Lung microvascular endothelial cell (primary cell): ENCODE results near the gene TSPAN14. TPM values are rescaled to one million over a fixed set of nuclear protein-coding genes. Genes with fewer than 3 reads are reported as not detected.

Source experiments
- DNase-seq, 2 donors: peaks; one replicate each; pipeline versions ENCODE4 v3.0.0 to v3.0.0-alpha.2; 2010; ENCODE audit warnings: low read depth in 2 of 2
- total RNA-seq: library from RNA; depleted of rRNA; stranded (reverse); fragments of >200 nt; gene quantifications from 2 replicates; pipeline ENCODE4 v1.2.1, GENCODE V29; 2014

The TSPAN14 gene
- total RNA-seq, 1 donor from 2014 or later = 60.9 TPM

GRCh38 chr10:80502621-80503583 lies 48.8 kb downstream of the TSPAN14 start:
- DNase-seq = peak in 1 of 2 donors; percentile 37

DNA sequence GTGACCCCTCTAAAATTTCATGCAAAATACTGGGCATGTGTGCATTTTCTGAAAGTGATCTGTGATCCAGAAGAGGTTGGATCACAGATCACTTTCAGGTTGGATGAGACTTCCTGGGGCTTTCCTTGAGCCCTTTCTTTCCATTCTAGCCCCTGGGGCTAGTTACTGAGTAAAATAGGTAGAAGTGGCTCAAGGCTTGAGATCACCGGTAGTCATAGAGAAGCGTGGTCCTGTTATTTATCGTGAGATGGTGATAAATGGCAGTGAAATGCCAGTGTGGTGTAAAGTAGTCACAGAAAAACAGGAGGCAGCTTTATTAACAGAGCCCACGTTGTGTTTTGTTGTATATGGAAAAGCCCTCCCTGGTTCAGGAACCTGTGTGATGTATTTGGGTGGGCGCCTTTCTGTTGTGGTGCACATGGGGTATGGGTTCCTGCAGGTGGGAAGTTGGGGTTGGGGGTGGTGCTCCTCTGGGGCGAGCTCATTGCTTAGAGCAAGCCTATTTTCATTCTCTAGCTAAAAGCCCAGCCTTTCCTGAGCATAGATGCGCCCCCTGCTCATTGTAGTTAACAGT lies 49.6 kb downstream of the TSPAN14 start:
- no peak for DNase-seq

DNA sequence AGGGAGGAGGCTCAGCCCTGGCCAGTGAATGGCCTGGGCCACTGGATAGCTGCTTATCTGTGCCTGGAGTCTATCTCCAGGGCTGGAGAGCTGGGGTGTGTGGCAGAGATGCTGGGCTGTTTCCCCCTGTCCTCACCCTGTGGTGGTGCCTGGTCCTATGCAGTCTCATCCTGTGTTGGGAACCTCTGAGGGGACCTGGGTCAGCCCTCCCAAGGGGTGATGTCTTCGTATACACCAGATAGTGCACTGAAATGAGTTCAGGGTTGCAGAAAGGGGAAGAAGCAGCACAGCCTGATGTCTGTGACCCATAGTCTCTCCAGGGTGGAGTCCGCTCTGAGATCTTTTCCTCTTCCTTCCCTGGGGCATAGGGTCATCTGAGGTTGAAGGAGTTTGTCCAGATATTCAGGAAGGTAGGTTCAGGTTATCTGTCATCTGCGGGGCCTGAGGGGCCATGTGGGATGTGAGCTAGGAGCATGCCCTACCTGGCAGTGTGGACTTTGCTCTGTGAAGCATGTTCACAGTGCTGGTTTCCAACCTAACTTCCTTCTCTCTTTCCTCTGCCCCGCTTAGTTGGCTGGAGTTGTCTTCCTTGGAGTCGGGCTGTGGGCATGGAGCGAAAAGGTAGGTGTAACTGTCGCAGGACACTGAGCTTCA lies 50.2 kb downstream of the TSPAN14 start:
- no peak for DNase-seq

DNA sequence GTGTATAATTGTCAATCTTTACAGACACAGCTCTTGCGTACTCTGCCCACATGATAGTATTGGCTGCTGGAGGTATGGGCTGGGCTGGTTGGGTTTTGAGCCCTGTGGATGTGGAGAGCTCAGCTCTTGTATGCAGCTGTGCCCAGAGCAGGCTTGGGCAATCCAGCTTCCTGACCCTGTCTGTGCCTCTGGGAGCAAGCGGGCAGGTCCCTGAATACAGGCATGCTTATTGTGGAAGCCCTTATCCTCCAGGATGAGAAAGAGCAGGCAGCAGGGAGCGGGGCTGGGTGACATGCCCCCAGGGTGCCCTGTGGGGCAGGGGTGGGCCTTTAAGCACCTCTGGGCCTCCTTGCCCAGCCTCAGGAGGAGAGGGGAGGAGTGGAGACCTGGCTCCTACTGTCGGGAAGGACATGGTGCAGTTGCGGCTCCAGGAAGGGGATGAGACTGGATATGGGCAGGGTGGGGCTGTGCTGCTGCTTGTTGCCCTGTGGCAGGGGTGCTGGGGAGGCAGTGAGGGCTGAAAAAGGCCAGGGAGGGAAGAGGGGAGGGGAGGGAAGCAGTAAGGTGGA lies 50.9 kb downstream of the TSPAN14 start:
- DNase-seq = no peak

- DNase-seq = peak in 1 of 2 donors; percentile 76
These were observed 52.1 kb downstream of the TSPAN14 start for GRCh38 chr10:80506189-80506575.

GRCh38 chr10:80506836-80507487 lies 52.9 kb downstream of the TSPAN14 start:
- no peak for DNase-seq

DNA sequence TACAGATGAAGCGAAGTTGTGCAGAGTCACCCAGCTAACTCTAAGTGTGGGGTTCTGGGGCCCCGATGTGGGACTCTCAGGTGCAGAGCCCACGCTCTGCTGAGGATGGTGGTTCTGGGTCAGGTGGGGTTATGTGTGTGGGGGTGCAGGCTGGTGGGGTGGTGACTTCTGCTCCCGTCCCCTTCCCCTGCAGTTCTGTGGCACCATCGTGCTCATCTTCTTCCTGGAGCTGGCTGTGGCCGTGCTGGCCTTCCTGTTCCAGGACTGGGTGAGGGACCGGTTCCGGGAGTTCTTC lies 54.9 kb downstream of the TSPAN14 start:
- DNase-seq = no peak

GRCh38 chr10:80509403-80510161 lies 55.5 kb downstream of the TSPAN14 start:
- DNase-seq = peak; percentile 83 to 99

- no peak for DNase-seq
These were observed 58.0 kb downstream of the TSPAN14 start for GRCh38 chr10:80512031-80512526.

DNA sequence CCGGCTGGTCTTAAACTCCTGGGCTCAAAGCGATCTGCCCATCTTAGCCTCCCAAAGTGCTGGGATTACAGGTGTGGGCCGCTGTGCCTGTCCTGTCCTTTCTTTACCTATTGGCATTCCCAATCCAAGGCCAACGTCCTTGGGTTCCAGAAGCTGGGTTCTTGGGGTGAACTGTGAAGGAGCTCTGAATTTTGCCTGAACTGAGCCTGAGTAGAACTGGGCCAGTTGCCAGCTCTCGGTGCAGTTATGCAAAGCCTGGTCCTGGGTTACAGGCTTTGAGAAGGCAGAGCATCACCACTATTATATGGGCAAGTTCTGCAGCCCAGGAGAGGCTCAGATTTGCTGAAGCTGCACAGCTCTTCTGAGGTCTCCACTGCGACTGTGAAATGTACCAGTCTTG lies 59.0 kb downstream of the TSPAN14 start:
- no peak for DNase-seq

- no peak for DNase-seq
These were observed 61.4 kb downstream of the TSPAN14 start for GRCh38 chr10:80515511-80515910.

DNA sequence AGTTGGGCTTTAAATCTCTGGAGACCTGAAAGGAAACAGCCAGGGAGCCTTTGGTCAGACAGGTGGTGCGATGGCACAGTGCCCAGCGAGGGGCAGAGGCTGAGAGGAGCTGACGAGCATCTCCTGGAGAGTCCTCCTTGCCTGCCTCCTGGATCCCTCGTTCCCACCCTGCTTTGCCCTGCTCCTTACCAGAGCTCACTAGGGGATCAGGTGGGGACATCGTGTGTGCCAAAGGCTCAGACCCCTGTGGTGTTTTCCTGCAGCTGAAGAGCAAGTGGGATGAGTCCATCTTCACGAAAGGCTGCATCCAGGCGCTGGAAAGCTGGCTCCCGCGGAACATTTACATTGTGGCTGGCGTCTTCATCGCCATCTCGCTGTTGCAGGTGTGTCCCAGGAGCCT lies 61.8 kb downstream of the TSPAN14 start:
- DNase-seq = no peak

- DNase-seq = no peak
These were observed 62.5 kb downstream of the TSPAN14 start for GRCh38 chr10:80516506-80517075.

DNA sequence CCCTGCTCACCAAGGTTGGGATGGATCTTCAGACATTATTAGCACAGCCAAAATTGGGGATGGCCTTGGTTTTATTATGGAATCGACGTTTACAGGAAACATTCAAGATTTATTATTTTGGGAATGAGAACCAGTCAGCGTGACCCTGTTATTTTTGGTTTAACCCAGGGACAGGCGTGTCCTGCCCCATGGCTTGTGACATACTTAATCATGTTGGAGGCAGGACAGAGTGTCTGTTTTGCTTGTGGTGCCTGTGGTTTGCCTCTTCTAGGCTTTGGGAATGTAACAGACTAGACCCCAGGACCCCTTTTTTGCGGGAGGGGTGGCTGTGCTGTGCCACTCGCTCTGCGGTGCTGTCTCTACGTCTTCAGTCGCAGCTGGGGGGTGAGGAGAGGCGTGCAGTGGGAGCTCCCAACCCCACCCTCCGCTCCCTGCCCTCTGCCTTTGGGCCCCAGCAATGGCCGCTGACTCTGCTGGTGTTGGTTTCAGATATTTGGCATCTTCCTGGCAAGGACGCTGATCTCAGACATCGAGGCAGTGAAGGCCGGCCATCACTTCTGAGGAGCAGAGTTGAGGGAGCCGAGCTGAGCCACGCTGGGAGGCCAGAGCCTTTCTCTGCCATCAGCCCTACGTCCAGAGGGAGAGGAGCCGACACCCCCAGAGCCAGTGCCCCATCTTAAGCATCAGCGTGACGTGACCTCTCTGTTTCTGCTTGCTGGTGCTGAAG lies 63.5 kb downstream of the TSPAN14 start:
- no peak for DNase-seq

DNA sequence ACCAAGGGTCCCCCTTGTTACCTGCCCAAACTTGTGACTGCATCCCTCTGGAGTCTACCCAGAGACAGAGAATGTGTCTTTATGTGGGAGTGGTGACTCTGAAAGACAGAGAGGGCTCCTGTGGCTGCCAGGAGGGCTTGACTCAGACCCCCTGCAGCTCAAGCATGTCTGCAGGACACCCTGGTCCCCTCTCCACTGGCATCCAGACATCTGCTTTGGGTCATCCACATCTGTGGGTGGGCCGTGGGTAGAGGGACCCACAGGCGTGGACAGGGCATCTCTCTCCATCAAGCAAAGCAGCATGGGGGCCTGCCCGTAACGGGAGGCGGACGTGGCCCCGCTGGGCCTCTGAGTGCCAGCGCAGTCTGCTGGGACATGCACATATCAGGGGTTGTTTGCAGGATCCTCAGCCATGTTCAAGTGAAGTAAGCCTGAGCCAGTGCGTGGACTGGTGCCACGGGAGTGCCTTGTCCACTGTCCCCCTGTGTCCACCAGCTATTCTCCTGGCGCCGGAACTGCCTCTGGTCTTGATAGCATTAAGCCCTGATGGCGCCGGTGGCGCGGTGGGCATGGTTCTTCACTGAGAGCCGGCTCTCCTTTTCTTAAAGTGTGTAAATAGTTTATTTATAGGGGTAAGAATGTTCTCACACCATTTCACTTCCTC lies 64.2 kb downstream of the TSPAN14 start:
- no peak for DNase-seq

DNA sequence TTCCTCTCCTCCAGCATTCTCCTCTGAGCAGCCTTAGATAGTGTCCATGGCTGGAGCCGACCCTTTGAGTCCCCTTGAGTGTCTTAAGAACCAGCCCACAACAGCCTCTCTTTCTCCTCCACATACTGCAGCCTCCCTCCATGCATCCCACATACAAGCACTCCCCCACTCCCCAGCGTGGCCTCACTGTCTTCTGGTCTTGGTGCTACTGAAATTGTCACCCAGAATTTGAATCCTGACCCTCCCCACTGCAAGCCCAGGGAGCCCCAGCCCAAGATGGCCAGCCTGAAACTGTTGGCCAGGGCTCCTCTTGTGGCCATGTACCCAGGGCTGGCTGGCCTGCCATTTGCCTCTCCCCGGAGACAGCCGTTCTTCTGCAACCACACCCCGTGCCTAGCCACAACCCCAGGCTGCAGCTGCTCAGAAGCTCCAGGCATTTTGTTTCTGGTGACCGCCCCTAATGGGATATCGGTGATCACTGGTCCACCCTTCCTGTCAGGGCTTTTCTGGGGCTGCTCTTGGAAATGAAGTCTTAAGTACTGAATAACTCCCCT lies 64.8 kb downstream of the TSPAN14 start:
- DNase-seq = no peak

DNA sequence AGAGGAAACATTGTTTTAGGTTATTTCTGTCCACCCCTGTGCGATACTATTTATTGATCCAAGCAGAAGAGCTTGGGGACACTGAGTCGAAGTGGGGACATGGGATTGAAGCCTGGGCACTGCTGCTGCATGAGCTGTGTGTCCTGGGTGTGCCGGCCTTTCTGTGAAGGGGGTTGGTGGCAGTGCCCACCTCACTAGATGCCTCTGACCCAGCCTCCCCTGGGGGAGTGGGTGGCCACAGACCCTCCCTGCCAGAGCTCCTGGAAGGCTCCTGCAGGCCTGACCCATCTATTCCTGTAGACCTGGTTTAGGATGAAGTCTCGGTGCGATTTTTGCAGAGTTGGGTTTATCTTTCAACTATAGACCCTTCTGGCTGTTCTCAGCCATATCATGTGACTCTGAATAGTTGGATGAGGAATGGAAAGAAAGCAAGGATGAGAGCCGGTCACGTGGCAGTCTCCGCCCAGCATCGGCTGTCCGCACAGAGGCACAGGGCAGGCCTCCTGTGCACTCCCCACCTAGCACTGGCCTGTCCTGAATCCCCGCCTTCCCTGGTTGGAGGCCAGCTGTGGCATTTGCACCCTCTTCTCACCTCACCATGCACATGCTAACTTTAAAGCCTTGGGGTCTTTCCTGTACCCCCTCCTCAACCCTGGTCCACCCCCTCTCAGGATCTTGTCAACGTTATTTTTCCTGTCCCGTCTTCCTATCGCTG lies 66.0 kb downstream of the TSPAN14 start:
- no peak for DNase-seq
